Epithelial cell of esophagus (primary cell): ENCODE results near the gene BRI3.

Experiments used
- DNase-seq: peaks from one replicate; pipeline ENCODE4 v3.0.0; 2010; ENCODE audit warnings: low read depth
- H3K4me3 ChIP-seq: 2 replicates; pipeline ENCODE4 v1.5.1; 2011; ENCODE audit warnings: mild to moderate bottlenecking, low read length, control low read depth
- TF ChIP-seq, protein P1 (sequence below): IDR thresholded peaks from 2 replicates; pipeline ENCODE4 v1.5.1; 2011; ENCODE audit warnings: low read depth, mild to moderate bottlenecking, low read length, control low read depth, inconsistent platforms; ENCODE audit not compliant: insufficient read depth; ENCODE audit errors: missing control alignments

The BRI3 gene

GRCh38 chr7:98287486-98287959, 6.0 kb downstream of the BRI3 start:
- DNase-seq, result peak; percentile 94
- no peak overlapping the region for H3K4me3 ChIP-seq
- TF ChIP-seq, protein P1, sequence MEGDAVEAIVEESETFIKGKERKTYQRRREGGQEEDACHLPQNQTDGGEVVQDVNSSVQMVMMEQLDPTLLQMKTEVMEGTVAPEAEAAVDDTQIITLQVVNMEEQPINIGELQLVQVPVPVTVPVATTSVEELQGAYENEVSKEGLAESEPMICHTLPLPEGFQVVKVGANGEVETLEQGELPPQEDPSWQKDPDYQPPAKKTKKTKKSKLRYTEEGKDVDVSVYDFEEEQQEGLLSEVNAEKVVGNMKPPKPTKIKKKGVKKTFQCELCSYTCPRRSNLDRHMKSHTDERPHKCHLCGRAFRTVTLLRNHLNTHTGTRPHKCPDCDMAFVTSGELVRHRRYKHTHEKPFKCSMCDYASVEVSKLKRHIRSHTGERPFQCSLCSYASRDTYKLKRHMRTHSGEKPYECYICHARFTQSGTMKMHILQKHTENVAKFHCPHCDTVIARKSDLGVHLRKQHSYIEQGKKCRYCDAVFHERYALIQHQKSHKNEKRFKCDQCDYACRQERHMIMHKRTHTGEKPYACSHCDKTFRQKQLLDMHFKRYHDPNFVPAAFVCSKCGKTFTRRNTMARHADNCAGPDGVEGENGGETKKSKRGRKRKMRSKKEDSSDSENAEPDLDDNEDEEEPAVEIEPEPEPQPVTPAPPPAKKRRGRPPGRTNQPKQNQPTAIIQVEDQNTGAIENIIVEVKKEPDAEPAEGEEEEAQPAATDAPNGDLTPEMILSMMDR, result no peak

GRCh38 chr7:98288064-98288823, 6.8 kb downstream of the BRI3 start:
- DNase-seq, result peak; percentile 18
- H3K4me3 ChIP-seq, result no peak overlapping the region
- TF ChIP-seq, protein P1, result peak; percentile 6

DNA sequence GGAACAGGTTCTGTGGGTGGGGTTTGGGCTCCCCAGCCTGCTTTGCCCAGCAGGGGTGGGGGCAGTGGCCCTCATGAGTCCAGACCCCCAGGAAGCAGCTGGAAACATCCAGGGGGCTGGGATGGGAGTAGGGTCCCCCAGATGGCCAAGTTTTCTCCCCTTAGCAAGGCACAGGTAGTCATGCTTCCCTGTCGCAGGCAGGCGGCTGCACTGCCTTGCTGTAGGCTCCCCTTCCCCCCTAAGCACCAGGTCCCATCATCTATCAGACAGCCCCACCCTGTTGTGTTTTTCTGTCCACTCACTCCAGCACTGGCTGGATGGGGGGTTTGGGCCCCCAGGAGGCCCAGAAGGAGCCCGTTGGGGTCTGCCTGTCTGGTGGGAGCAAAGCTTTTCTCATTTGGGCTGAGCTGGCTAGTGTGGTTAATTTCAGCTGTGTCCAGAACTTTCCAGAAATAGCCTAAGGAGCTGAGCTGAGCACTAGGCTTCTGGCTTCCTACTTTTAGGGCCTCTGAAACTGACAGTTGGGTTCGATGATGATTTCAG, 7.9 kb downstream of the BRI3 start:
- DNase-seq, result no peak
- TF ChIP-seq, protein P1, result no peak

DNA sequence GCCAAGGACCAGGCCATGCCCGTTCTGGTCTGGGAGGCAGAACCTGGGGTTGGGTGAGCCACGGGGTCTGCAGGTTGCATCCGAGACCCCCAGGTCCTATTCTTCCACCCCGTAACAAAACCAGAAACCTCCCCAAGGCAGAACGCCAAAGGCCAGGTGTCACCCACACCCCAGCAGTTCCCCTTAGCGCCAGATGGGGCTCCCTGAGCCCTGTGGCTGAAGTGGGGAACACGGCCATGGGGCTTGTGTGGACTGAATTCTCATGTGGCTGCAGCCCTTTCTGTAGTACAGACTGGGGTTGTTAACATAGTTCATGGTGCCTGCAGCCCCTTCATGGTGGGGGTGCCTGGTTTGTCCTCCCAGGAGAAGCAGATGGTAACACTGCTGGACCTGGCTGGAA, 10.2 kb downstream of the BRI3 start:
- H3K4me3 ChIP-seq, result no peak overlapping the region
- TF ChIP-seq, protein P1, result peak; percentile 38
- no peak for DNase-seq

More for the DNA sequence above, 7.9 kb downstream of the BRI3 start:
- H3K4me3 ChIP-seq, result no peak overlapping the region

GRCh38 chr7:98293265-98293664, 11.8 kb downstream of the BRI3 start:
- TF ChIP-seq, protein P1, result no peak
- DNase-seq, result no peak

GRCh38 chr7:98293746-98294145, 12.3 kb downstream of the BRI3 start:
- DNase-seq, result no peak
- TF ChIP-seq, protein P1, result no peak
- no peak overlapping the region for H3K4me3 ChIP-seq

More at GRCh38 chr7:98293265-98293664, 11.8 kb downstream of the BRI3 start:
- H3K4me3 ChIP-seq, result no peak overlapping the region

DNA sequence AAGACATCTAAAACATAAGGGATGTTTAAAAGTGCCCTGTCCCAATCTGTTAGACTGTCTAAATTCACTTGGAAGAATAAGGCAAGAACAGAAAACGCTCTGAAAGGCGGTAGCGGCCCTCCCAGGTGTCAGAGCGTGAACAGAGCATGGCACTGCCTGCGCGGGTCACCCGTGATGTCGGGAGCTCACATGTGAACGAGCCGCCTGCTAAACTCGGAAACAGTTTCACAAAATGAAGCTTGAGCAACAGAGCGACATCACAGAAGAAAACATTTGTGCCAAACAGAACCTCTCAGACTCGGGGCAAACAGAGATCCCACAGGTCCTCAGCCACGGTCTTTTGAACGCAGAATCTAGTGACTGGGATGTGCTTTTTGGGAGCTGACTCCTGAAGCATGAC, 12.8 kb downstream of the BRI3 start:
- no peak for DNase-seq
- no peak overlapping the region for H3K4me3 ChIP-seq
- TF ChIP-seq, protein P1, result no peak
